ENCODE measurements around the gene TEX2.

TEX2 gene

GRCh38 chr17:64297467-64298088 lies 34.5 kb upstream of the TEX2 start:
- TF ChIP-seq CTCF (IDR thresholded peaks at IDR 0.05; ENCODE audit: borderline replicate concordance, control extremely low read depth, extremely low read depth, insufficient read depth, missing control alignments): no peak
- no peak for DNase-seq (ENCODE audit: low spot score)
- in situ Hi-C loops (cut with MboI; ENCODE audit: low sequenced_read_pairs, unreplicated experiment): loop anchor here (25.0 kb wide), 1 partner anchor 385 kb away; the partner anchor contains the start of genes CSHL1 and GH1

GRCh38 chr17:64296246-64296645 lies 33.2 kb upstream of the TEX2 start:
- in situ Hi-C loops (cut with MboI; ENCODE audit: low sequenced_read_pairs, unreplicated experiment): loop anchor here (25.0 kb wide), 1 partner anchor 384 kb away; the partner anchor contains the start of genes CSHL1 and GH1
- no peak for DNase-seq (ENCODE audit: low spot score)
- no peak for TF ChIP-seq CTCF (IDR thresholded peaks at IDR 0.05; ENCODE audit: borderline replicate concordance, control extremely low read depth, extremely low read depth, insufficient read depth, missing control alignments)

- no peak for TF ChIP-seq CTCF (IDR thresholded peaks at IDR 0.05; ENCODE audit: borderline replicate concordance, control extremely low read depth, extremely low read depth, insufficient read depth, missing control alignments)
- DNase-seq (ENCODE audit: low spot score): no peak
- in situ Hi-C loops (cut with MboI; ENCODE audit: low sequenced_read_pairs, unreplicated experiment): loop anchor here (25.0 kb wide), 1 partner anchor 383 kb away; the partner anchor contains the start of genes CSHL1 and GH1
Measured at GRCh38 chr17:64295146-64295545, 32.1 kb upstream of the TEX2 start.

GRCh38 chr17:64291268-64291851 lies 28.3 kb upstream of the TEX2 start:
- TF ChIP-seq CTCF (IDR thresholded peaks at IDR 0.05; ENCODE audit: borderline replicate concordance, control extremely low read depth, extremely low read depth, insufficient read depth, missing control alignments): no peak
- no peak for DNase-seq (ENCODE audit: low spot score)
- in situ Hi-C loops (cut with MboI; ENCODE audit: low sequenced_read_pairs, unreplicated experiment): loop anchor here (25.0 kb wide), 1 partner anchor 379 kb away; the partner anchor contains the start of genes CSHL1 and GH1

GRCh38 chr17:64289741-64290141 lies 26.7 kb upstream of the TEX2 start:
- no peak for DNase-seq (ENCODE audit: low spot score)
- in situ Hi-C loops (cut with MboI; ENCODE audit: low sequenced_read_pairs, unreplicated experiment): loop anchor here (10.0 to 25.0 kb wide), 2 partner anchors 125 to 377 kb away; partner anchors contain the start of genes CSHL1 and GH1
- TF ChIP-seq CTCF (IDR thresholded peaks at IDR 0.05; ENCODE audit: borderline replicate concordance, control extremely low read depth, extremely low read depth, insufficient read depth, missing control alignments): no peak

- in situ Hi-C loops (cut with MboI; ENCODE audit: low sequenced_read_pairs, unreplicated experiment): loop anchor here (10.0 to 25.0 kb wide), 2 partner anchors 118 to 370 kb away; partner anchors contain the start of genes CSHL1 and GH1
- no peak for TF ChIP-seq CTCF (IDR thresholded peaks at IDR 0.05; ENCODE audit: borderline replicate concordance, control extremely low read depth, extremely low read depth, insufficient read depth, missing control alignments)
- no peak for DNase-seq (ENCODE audit: low spot score)
Measured at GRCh38 chr17:64282753-64283080, 19.7 kb upstream of the TEX2 start.

Measured in GM13976 (cell line).